Skeletal muscle tissue (tissue), 4 donors: Measurements from ENCODE around the gene RHBDL3. TPM values are rescaled to one million over a fixed set of nuclear protein-coding genes. Genes with fewer than 3 reads are reported as not detected.
"Not testable (repeated sequence)": the region's sequence is repeated elsewhere in the genome, so short reads cannot be mapped to it uniquely, and the experiment has no call there.

ENCODE experiments used
- H3K27ac ChIP-seq: one replicate; pipeline ENCODE4 v1.7.0; 2013; ENCODE audit warnings: mild to moderate bottlenecking, low read depth, low read length, inconsistent platforms
- H3K27me3 ChIP-seq, 3 donors: one replicate each; pipeline ENCODE4 v1.7.0; 2013; ENCODE audit warnings: low read length in 3 of 3; ENCODE audit not compliant: control insufficient read depth in 3 of 3, insufficient read depth in 3 of 3
- H3K36me3 ChIP-seq, 3 donors: one replicate each; pipeline ENCODE4 v1.7.0; 2013; ENCODE audit warnings: low read length in 3 of 3; ENCODE audit not compliant: control insufficient read depth in 3 of 3, insufficient read depth in 3 of 3
- H3K4me1 ChIP-seq, 3 donors: one replicate each; pipeline ENCODE4 v1.7.0; 2013; ENCODE audit warnings: low read length in 3 of 3, mild to moderate bottlenecking in 3 of 3; ENCODE audit not compliant: control insufficient read depth in 3 of 3, insufficient read depth in 3 of 3
- H3K4me3 ChIP-seq, 3 donors: one replicate each; pipeline ENCODE4 v1.7.0; 2013; ENCODE audit warnings: low read length in 3 of 3
- H3K9ac ChIP-seq, 3 donors: one replicate each; pipeline ENCODE4 v1.7.0; 2013; ENCODE audit warnings: low read length in 3 of 3, mild to moderate bottlenecking in 3 of 3, moderate library complexity in 2 of 3, low read depth in 1 of 3
- H3K9me3 ChIP-seq, 3 donors: one replicate each; pipeline ENCODE4 v1.7.0; 2013; ENCODE audit warnings: low read length in 3 of 3; ENCODE audit not compliant: control insufficient read depth in 3 of 3
- total RNA-seq: library from RNA; depleted of rRNA; stranded (reverse); fragments of >200 nt; gene quantifications from one replicate; pipeline ENCODE4 v1.2.3, GENCODE V29; 2014
- donor health status: Osteomylitis.

The RHBDL3 gene
- total RNA-seq, 1 donor from 2014 or later, result 1.0 TPM

GRCh38 chr17:32349854-32350665, 84.4 kb downstream of the RHBDL3 start, which contains the start of gene ZNF207:
Gene ZNF207 (plus strand): TSS chr17:32350157. CDS start chr17:32350286, 129 bp downstream.
- no peaks in the 10 kb centered on the region for H3K27me3 ChIP-seq
- H3K9ac ChIP-seq, result peak within 1 kb of the TSS; percentile 98 to 100 (median 100)
- H3K9me3 ChIP-seq, result no peaks in the 10 kb centered on the region
- peak within 1 kb of the TSS; percentile 100 for H3K27ac ChIP-seq
- H3K4me1 ChIP-seq, result peaks cover 28 to 34% (median 30%) of the 10 kb centered on the region in 3 donors
- H3K4me3 ChIP-seq, result peak within 1 kb of the TSS; percentile 95 to 100 (median 99)
- H3K36me3 ChIP-seq, result peaks cover 5 to 12% (median 6%) of the 10 kb centered on the region in 3 donors

- H3K4me1 ChIP-seq, result peaks cover 35 to 41% (median 38%) of the 10 kb centered on the region in 3 donors
- peaks cover 5 to 13% (median 12%) of the 10 kb centered on the region in 3 donors for H3K36me3 ChIP-seq
- H3K4me3 ChIP-seq, result peak overlapping the region; percentile 95 to 100 (median 99)
- H3K9me3 ChIP-seq, result no peaks in the 10 kb centered on the region
- H3K9ac ChIP-seq, result peak overlapping the region; percentile 98 to 100 (median 100)
- H3K27me3 ChIP-seq, result no peaks in the 10 kb centered on the region
- peak overlapping the region; percentile 100 for H3K27ac ChIP-seq
These were observed 85.2 kb downstream of the RHBDL3 start for GRCh38 chr17:32350666-32351418.

- not testable (repeated sequence) for H3K27ac ChIP-seq, H3K9ac ChIP-seq, H3K9me3 ChIP-seq, H3K27me3 ChIP-seq
- peaks cover 7 to 23% (median 12%) of the 10 kb centered on the region in 3 donors for H3K36me3 ChIP-seq
- peaks cover 38 to 47% (median 42%) of the 10 kb centered on the region in 3 donors for H3K4me1 ChIP-seq
- peak overlapping the region in 2 of 3 donors; percentile 46 to 48 for H3K4me3 ChIP-seq
These were observed 87.1 kb downstream of the RHBDL3 start for GRCh38 chr17:32352734-32353133.

GRCh38 chr17:32355649-32356377, 90.2 kb downstream of the RHBDL3 start:
- peaks cover 20 to 41% (median 35%) of the 10 kb centered on the region in 3 donors for H3K36me3 ChIP-seq
- peak overlapping the region in 1 of 3 donors; percentile 7 for H3K9ac ChIP-seq
- H3K27me3 ChIP-seq, result no peaks in the 10 kb centered on the region
- H3K4me3 ChIP-seq, result peak overlapping the region in 1 of 3 donors; percentile 33
- H3K27ac ChIP-seq, result no peak overlapping the region
- H3K9me3 ChIP-seq, result no peaks in the 10 kb centered on the region
- H3K4me1 ChIP-seq, result peaks cover 33 to 44% (median 38%) of the 10 kb centered on the region in 3 donors

- Histone ChIP-seq H3K9me3 (no peaks in the 10 kb centered on the region), H3K4me3 (peak overlapping the region in 1 of 3 donors; percentile 33), H3K27me3 (no peaks in the 10 kb centered on the region), H3K4me1 (peaks cover 33 to 43% (median 38%) of the 10 kb centered on the region in 3 donors), H3K9ac (no peak overlapping the region), H3K36me3 (peaks cover 26 to 47% (median 41%) of the 10 kb centered on the region in 3 donors), H3K27ac (no peak overlapping the region)
These were observed 90.7 kb downstream of the RHBDL3 start for GRCh38 chr17:32356378-32356743.

- Histone ChIP-seq H3K27ac (no peak overlapping the region), H3K27me3 (no peaks in the 10 kb centered on the region), H3K9ac (no peak overlapping the region), H3K4me3 (no peak overlapping the region), H3K4me1 (peaks cover 29 to 40% (median 35%) of the 10 kb centered on the region in 3 donors), H3K36me3 (peaks cover 27 to 49% (median 45%) of the 10 kb centered on the region in 3 donors), H3K9me3 (no peaks in the 10 kb centered on the region)
These were observed 91.1 kb downstream of the RHBDL3 start for GRCh38 chr17:32356750-32357149.

GRCh38 chr17:32357615-32358014, 92.0 kb downstream of the RHBDL3 start:
- H3K27me3 ChIP-seq, result no peaks in the 10 kb centered on the region
- H3K36me3 ChIP-seq, result peaks cover 27 to 55% (median 53%) of the 10 kb centered on the region in 3 donors
- no peak overlapping the region for H3K4me3 ChIP-seq
- no peaks in the 10 kb centered on the region for H3K9me3 ChIP-seq
- H3K27ac ChIP-seq, result no peak overlapping the region
- H3K4me1 ChIP-seq, result peaks cover 25 to 35% (median 29%) of the 10 kb centered on the region in 3 donors
- H3K9ac ChIP-seq, result no peak overlapping the region

GRCh38 chr17:32361270-32361669, 95.6 kb downstream of the RHBDL3 start:
- H3K4me1 ChIP-seq, result peaks cover 0 to 3% (median 2%) of the 10 kb centered on the region in 3 donors
- H3K9ac ChIP-seq, result no peak overlapping the region
- H3K4me3 ChIP-seq, result no peak overlapping the region
- no peak overlapping the region for H3K27ac ChIP-seq
- no peaks in the 10 kb centered on the region for H3K27me3 ChIP-seq
- H3K36me3 ChIP-seq, result peaks cover 41 to 77% (median 76%) of the 10 kb centered on the region in 3 donors
- H3K9me3 ChIP-seq, result no peaks in the 10 kb centered on the region

GRCh38 chr17:32370426-32370825, 104.8 kb downstream of the RHBDL3 start:
- no peak overlapping the region for H3K27ac ChIP-seq

More at GRCh38 chr17:32370426-32370825, 104.8 kb downstream of the RHBDL3 start:
- Histone ChIP-seq H3K4me3 (no peak overlapping the region), H3K9me3 (no peaks in the 10 kb centered on the region), H3K9ac (no peak overlapping the region), H3K4me1 (no peaks in the 10 kb centered on the region), H3K27me3 (no peaks in the 10 kb centered on the region), H3K36me3 (peaks cover 47 to 70% (median 64%) of the 10 kb centered on the region in 3 donors)
